ENCODE measurements around the gene OR2H2.

The OR2H2 gene

DNA sequence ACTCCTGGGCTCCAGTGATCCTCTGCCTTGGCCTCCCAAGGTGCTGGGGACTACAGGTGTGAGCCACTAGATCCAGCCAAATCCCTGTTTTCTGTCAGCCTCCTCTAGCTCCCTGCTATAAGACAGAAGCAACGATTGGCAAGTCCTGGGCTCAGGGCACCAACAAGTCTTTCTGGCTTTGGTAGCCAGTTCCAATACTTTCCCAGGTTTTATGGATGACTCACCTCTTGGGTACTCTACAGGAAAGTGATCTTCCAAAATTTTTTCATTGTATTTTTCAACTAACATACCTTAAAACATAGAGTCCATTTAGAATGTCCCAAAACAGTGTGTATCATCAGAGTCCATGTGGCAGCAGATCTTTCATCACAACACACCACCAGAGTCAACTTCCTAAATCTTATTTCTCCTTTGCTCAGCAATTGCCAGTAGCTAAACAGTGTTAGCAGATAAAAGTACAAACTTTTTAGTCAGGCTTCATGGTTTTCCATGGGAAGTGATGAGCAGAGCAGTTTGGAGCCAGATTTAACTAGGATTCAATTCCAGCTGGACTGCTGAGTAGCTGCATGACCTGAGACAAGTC is 34.7 kb downstream of the OR2H2 start:
- Histone ChIP-seq H3K36me3 (ENCODE audit: control insufficient read depth, low read depth, low read length) (peaks cover 82% of the 10 kb centered on the region), H3K9ac (ENCODE audit: low read length) (no peak overlapping the region), H3K9me3 (ENCODE audit: control insufficient read depth, low read depth, low read length) (no peaks in the 10 kb centered on the region), H3K4me1 (ENCODE audit: control insufficient read depth, low read depth, low read length) (peaks cover 34% of the 10 kb centered on the region), H3K27me3 (ENCODE audit: control insufficient read depth, insufficient read depth, low read length) (no peaks in the 10 kb centered on the region), H3K27ac (ENCODE audit: low read length) (no peak overlapping the region), H3K4me3 (ENCODE audit: low read length) (no peak overlapping the region)

DNA sequence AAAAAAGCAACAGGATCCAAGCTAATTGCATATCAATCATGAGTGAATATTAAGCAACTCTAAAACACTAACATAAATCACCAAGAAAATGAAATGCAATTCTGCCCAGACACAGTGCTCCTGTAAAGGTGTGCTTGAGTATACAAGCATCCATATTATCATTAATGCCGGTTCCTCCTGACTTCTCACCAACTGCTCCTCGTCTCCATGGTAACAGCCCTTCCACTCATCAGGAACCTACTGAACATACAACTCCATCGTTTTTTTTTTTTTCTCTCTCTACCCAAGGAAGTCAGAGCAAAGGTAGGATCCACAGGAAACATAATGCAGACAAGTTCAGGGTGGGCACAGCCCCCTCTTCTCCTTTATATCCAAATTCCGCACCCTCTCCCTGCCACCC is 35.7 kb downstream of the OR2H2 start:
- no peak overlapping the region for H3K27ac ChIP-seq (ENCODE audit: low read length)
- H3K36me3 ChIP-seq (ENCODE audit: control insufficient read depth, low read depth, low read length), result peaks cover 75% of the 10 kb centered on the region
- H3K9ac ChIP-seq (ENCODE audit: low read length), result no peak overlapping the region
- no peak overlapping the region for H3K4me3 ChIP-seq (ENCODE audit: low read length)
- no peaks in the 10 kb centered on the region for H3K27me3 ChIP-seq (ENCODE audit: control insufficient read depth, insufficient read depth, low read length)
- peaks cover 43% of the 10 kb centered on the region for H3K4me1 ChIP-seq (ENCODE audit: control insufficient read depth, low read depth, low read length)
- no peaks in the 10 kb centered on the region for H3K9me3 ChIP-seq (ENCODE audit: control insufficient read depth, low read depth, low read length)

DNA sequence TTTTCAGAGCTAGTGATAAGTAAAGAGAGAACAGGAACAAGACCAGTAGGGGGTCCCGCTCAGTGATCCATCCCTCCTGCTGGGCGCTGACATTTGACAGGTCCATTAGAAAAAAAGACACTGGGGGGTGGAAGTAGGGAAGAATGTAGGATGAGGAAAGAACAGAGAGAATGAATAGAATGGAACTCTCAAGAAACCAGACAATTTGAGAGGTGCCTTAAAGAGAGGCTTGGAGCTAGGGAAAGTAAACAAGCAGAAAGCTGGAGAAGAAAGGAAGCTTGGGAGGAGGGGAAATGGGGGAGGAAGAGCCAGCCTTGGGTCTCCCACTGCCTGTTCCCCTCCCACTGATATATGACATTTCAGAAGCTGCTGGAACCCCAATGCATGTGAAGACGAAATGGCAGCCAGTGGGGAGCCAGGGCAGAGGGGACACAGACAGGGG is 39.6 kb downstream of the OR2H2 start:
- Histone ChIP-seq H3K4me3 (ENCODE audit: low read length) (peak overlapping the region; percentile 58), H3K27me3 (ENCODE audit: control insufficient read depth, insufficient read depth, low read length) (no peaks in the 10 kb centered on the region), H3K27ac (ENCODE audit: low read length) (no peak overlapping the region), H3K9me3 (ENCODE audit: control insufficient read depth, low read depth, low read length) (no peaks in the 10 kb centered on the region), H3K9ac (ENCODE audit: low read length) (no peak overlapping the region), H3K4me1 (ENCODE audit: control insufficient read depth, low read depth, low read length) (peaks cover 57% of the 10 kb centered on the region), H3K36me3 (ENCODE audit: control insufficient read depth, low read depth, low read length) (peaks cover 43% of the 10 kb centered on the region)

GRCh38 chr6:29625337-29625930 is 40.5 kb downstream of the OR2H2 start:
- Histone ChIP-seq H3K4me1 (ENCODE audit: control insufficient read depth, low read depth, low read length) (peaks cover 63% of the 10 kb centered on the region), H3K4me3 (ENCODE audit: low read length) (peak overlapping the region; percentile 58), H3K36me3 (ENCODE audit: control insufficient read depth, low read depth, low read length) (peaks cover 34% of the 10 kb centered on the region), H3K27me3 (ENCODE audit: control insufficient read depth, insufficient read depth, low read length) (no peaks in the 10 kb centered on the region), H3K9me3 (ENCODE audit: control insufficient read depth, low read depth, low read length) (no peaks in the 10 kb centered on the region), H3K9ac (ENCODE audit: low read length) (no peak overlapping the region), H3K27ac (ENCODE audit: low read length) (no peak overlapping the region)

DNA sequence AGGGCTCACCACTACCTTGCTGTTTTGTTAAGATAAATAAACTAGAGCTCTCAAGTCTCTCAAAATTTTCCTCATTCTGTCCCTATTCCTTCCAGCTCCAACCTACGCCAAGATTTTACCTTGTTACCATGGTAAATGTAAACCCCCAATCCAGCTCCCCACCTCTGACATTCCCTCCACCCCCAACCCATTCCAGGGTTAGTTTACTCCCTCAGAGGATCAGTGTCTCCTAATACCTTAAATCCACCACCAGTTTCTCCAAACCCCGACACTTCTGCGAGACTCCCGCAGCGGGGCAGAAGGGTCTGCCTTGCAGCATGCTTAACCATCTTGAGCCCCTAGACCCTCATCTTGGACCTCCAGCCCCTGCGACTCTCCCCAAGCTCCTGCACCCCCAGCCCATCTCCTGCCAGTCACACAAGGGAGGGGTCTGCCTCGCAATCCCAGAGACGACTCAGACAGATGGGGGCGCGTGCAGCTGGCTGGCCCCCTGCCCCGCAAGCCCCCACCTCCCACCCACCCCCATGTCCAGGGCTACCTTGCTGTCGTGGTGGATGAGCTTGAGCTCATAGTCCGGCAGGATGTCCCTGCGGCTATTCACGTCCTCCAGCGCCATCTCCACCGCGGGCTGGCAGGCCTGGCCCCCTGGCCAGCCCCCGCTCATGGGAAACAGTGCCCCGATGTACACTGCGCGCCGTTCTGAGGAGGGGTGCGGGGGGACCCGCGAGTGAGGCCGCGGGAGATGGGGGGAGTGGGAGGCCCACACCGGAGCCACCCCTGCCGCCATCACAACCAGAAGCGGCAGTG is 42.2 kb downstream of the OR2H2 start:
- H3K9me3 ChIP-seq (ENCODE audit: control insufficient read depth, low read depth, low read length), result no peaks in the 10 kb centered on the region
- peak overlapping the region; percentile 57 for H3K9ac ChIP-seq (ENCODE audit: low read length)
- H3K4me1 ChIP-seq (ENCODE audit: control insufficient read depth, low read depth, low read length), result peaks cover 65% of the 10 kb centered on the region
- H3K4me3 ChIP-seq (ENCODE audit: low read length), result peak overlapping the region; percentile 58
- H3K27me3 ChIP-seq (ENCODE audit: control insufficient read depth, insufficient read depth, low read length), result no peaks in the 10 kb centered on the region
- H3K27ac ChIP-seq (ENCODE audit: low read length), result no peak overlapping the region
- peaks cover 17% of the 10 kb centered on the region for H3K36me3 ChIP-seq (ENCODE audit: control insufficient read depth, low read depth, low read length)

- Histone ChIP-seq H3K4me1 (ENCODE audit: control insufficient read depth, low read depth, low read length) (peaks cover 57% of the 10 kb centered on the region), H3K27me3 (ENCODE audit: control insufficient read depth, insufficient read depth, low read length) (no peaks in the 10 kb centered on the region), H3K36me3 (ENCODE audit: control insufficient read depth, low read depth, low read length) (peaks cover 10% of the 10 kb centered on the region), H3K9ac (ENCODE audit: low read length) (peak overlapping the region; percentile 57), H3K27ac (ENCODE audit: low read length) (peak overlapping the region; percentile 30), H3K9me3 (ENCODE audit: control insufficient read depth, low read depth, low read length) (no peaks in the 10 kb centered on the region), H3K4me3 (ENCODE audit: low read length) (peak overlapping the region; percentile 85)
Measured at GRCh38 chr6:29627755-29628418, 43.0 kb downstream of the OR2H2 start.

- Histone ChIP-seq H3K36me3 (ENCODE audit: control insufficient read depth, low read depth, low read length) (peaks cover 2% of the 10 kb centered on the region), H3K4me3 (ENCODE audit: low read length) (peak overlapping the region; percentile 85), H3K9ac (ENCODE audit: low read length) (peak overlapping the region; percentile 56), H3K9me3 (ENCODE audit: control insufficient read depth, low read depth, low read length) (no peaks in the 10 kb centered on the region), H3K27me3 (ENCODE audit: control insufficient read depth, insufficient read depth, low read length) (no peaks in the 10 kb centered on the region), H3K4me1 (ENCODE audit: control insufficient read depth, low read depth, low read length) (peaks cover 50% of the 10 kb centered on the region), H3K27ac (ENCODE audit: low read length) (peak overlapping the region; percentile 30)
Measured at GRCh38 chr6:29628419-29629281, 43.7 kb downstream of the OR2H2 start.

DNA sequence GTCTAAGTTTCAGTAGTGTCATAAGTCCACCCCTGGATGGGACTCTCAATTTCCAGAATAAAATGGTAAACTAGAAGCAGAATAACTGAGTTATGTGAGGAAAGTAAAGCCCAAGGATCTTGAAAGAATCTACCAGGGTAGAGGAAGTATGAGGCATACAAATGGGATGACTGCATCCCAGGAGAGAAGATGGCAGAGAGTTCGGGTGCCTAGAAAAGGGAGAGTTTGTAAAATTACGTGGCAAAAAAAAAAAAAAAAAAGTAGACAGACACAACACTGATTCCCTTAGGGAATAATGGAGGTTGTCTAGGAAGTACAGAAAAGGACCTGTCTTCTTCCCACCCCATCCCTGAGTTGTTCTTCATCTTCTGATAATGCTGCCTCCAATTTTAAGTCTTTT is 44.6 kb downstream of the OR2H2 start:
- Histone ChIP-seq H3K36me3 (ENCODE audit: control insufficient read depth, low read depth, low read length) (no peaks in the 10 kb centered on the region), H3K9ac (ENCODE audit: low read length) (peak overlapping the region; percentile 56), H3K27ac (ENCODE audit: low read length) (no peak overlapping the region), H3K4me3 (ENCODE audit: low read length) (peak overlapping the region; percentile 85), H3K9me3 (ENCODE audit: control insufficient read depth, low read depth, low read length) (no peaks in the 10 kb centered on the region), H3K4me1 (ENCODE audit: control insufficient read depth, low read depth, low read length) (peaks cover 49% of the 10 kb centered on the region), H3K27me3 (ENCODE audit: control insufficient read depth, insufficient read depth, low read length) (no peaks in the 10 kb centered on the region)

DNA sequence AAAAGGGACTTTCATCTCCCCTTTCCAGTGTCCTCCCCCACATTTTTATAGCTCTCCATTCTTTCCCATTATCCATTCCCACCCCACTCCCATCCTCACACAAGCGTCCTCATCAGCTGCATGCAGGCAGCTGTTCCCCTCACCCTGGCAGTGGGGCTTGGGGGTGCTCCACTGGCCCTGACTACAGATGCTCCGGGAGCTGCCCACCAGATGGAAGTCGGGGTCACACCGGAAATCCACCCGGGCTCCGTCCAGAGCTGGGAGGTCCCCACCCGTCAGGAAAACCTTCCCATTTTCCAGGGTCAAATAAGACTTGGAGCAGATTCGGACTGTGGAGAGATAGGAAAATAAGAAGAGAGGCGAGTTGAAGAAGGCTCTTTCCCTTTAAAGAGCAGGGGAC is 45.4 kb downstream of the OR2H2 start:
- Histone ChIP-seq H3K36me3 (ENCODE audit: control insufficient read depth, low read depth, low read length) (no peaks in the 10 kb centered on the region), H3K4me1 (ENCODE audit: control insufficient read depth, low read depth, low read length) (peaks cover 42% of the 10 kb centered on the region), H3K27ac (ENCODE audit: low read length) (no peak overlapping the region), H3K4me3 (ENCODE audit: low read length) (peak overlapping the region; percentile 85), H3K9ac (ENCODE audit: low read length) (no peak overlapping the region), H3K27me3 (ENCODE audit: control insufficient read depth, insufficient read depth, low read length) (no peaks in the 10 kb centered on the region), H3K9me3 (ENCODE audit: control insufficient read depth, low read depth, low read length) (no peaks in the 10 kb centered on the region)

GRCh38 chr6:29631209-29631810 is 46.4 kb downstream of the OR2H2 start:
- Histone ChIP-seq H3K36me3 (ENCODE audit: control insufficient read depth, low read depth, low read length) (no peaks in the 10 kb centered on the region), H3K4me1 (ENCODE audit: control insufficient read depth, low read depth, low read length) (peaks cover 35% of the 10 kb centered on the region), H3K9ac (ENCODE audit: low read length) (peak overlapping the region; percentile 73), H3K4me3 (ENCODE audit: low read length) (peak overlapping the region; percentile 85), H3K9me3 (ENCODE audit: control insufficient read depth, low read depth, low read length) (no peaks in the 10 kb centered on the region), H3K27me3 (ENCODE audit: control insufficient read depth, insufficient read depth, low read length) (no peaks in the 10 kb centered on the region), H3K27ac (ENCODE audit: low read length) (no peak overlapping the region)

All from iPS-18a (cell line).